RKO (cell line): ENCODE data around the gene SLC15A5.
A peak's percentile ranks its signal among the peaks of the same experiment; 100 is the strongest.

Experiments
- DNase-seq: peaks from one replicate; pipeline ENCODE4 v3.0.0-alpha.2; 2016; ENCODE audit warnings: low spot score

The SLC15A5 gene

GRCh38 chr12:16277585-16277984 is at the start of gene SLC15A5:
SLC15A5 (minus strand) TSS chr12:16277685; CDS start chr12:16277685, 0 bp downstream.
- no peak for DNase-seq

GRCh38 chr12:16325426-16325825 is 47.9 kb upstream of the SLC15A5 start:
- no peak for DNase-seq

DNA sequence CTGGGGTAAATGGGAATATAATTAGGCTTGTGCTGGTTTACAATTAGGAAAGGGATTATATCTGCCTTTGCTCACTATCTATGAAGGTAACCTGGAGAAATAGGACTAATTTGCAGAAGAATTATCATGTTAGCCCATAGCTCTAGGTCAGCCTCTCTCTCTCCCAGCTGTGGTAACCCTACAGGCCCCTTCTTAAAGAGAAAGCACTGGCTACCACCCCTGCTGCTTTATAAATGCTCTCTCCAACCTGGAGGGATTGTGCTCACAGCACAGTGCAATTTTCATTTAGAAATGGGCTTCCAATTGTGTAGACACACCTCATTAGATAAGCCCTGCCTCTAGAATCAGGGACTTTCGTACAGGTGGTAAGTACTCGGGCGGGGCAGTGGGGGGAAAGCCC is 47.3 kb upstream of the SLC15A5 start:
- DNase-seq, result no peak

- DNase-seq, result no peak
Observed at GRCh38 chr12:16324272-16324671, 46.8 kb upstream of the SLC15A5 start.

DNA sequence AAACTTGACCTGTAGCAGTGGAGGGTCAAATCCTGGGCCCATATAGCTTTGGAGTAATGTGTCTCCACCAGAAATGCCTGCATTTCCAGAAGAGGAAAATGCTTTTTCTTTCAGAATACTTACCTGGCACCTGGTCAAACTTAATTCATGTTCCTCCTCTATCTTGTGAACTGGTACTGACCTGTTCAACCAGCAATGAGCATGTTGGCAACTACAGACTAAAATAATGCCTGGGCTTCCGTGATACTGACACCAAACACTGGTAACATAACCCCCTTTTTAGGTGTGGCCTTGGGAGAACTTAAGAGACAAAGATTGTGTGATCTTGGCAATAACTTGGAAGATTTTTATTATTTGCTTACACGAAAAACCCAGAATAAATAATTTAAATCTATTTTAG is 46.2 kb upstream of the SLC15A5 start:
- no peak for DNase-seq

DNA sequence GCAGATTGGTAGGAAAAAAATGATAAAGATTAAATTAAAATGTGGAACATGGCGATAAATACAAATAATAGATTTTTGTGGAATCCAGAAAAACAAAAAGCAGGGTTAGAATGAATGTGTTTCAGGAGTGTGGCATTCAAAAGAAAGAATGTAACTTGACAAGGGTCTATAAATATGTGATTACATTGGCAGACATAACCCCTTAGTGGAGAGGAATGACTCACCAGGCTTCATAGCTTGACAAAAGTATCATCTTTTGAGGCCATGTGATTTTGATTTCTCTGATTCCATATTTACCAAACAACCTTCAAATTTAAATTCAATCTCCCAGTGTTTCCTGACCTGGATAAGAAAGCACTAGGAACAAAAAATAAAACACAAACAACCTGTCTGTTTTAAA is 45.5 kb upstream of the SLC15A5 start:
- DNase-seq, result no peak

- no peak for DNase-seq
Observed at GRCh38 chr12:16310934-16311333, 33.4 kb upstream of the SLC15A5 start.

DNA sequence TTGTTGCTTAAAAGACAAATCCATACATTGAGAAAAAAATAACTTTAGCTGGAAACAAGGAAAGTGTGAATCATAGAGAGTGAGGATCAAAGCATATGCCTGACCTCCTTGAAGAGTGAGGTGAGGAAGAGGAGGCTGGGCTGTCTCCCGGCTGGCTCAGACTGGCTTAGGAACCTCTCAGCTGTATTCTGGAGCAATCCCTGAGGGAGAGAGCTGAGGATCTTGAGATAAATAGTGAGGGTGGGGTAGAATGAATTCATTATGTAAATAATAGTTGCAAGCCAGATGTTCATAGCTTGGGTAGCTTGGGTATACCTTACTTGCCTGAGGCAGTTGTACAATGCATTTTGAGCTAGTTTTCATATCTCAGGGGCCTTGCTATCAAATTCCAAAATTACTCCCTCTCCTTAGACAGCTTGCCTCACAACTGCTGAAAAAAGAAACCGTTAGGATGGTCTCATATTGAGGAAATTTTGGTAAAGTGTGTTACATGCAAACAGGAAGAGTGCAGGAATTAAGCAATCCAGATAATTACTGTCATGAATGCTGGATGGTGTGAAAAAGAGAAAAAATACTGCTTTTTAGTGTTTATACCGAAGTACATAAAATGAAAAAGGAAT is 30.5 kb upstream of the SLC15A5 start:
- DNase-seq, result no peak

DNA sequence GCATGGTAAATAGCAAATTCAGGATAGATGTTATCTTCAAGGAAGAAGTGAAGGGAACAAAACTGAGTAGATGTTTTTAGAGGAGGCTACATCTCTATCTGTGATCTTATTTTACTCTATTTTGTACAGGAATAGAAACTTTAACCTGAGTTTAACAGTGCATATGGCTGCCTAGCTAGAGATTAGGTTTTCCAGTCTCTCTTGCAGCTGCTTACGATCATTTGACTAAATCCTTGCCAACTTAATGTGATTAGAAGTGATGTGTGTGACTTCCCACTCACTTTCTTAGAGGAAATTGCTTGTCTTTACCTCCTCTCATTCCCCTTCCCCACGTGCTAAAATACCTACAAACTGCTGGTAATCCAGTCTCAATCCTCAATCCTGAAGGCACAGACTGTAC is 26.5 kb upstream of the SLC15A5 start:
- no peak for DNase-seq

- no peak for DNase-seq
Observed at GRCh38 chr12:16300736-16301135, 23.3 kb upstream of the SLC15A5 start.

DNA sequence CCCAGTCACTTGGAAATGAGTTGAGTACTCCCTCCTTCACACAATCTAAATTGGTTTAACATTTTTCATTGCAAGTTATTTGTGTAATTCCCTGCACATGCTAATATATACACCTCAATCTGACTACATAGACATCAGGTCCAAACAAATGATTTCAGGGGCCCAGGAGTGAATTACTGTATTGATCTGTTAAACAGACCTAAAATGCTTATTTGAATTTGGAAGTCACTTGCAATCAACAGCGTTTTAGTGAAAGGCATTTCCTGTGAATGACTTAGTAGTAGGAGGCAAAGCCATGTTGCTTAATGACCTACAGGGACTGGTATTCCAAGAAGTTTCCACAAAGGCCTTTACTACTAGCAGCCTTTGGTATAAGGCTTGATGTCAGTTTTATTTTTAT is 22.6 kb upstream of the SLC15A5 start:
- DNase-seq, result no peak

DNA sequence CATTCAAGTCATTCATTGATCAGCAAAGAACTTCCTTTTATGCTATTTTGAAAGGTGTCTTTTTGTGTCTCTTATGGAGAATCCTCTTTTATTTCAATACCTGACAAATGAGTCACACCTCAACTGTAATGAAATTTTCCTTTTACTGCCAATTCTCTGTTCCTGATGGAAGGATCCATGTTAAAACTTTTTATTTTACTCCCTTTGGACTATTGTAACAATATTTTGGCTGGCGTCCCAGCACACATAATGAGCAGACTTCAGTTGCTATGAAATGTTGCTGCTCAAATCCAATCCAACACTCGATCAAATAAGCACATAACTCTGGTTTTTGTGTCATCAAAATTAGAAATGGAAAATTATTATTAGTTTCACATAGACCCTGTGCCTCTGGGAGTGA is 21.9 kb upstream of the SLC15A5 start:
- no peak for DNase-seq

DNA sequence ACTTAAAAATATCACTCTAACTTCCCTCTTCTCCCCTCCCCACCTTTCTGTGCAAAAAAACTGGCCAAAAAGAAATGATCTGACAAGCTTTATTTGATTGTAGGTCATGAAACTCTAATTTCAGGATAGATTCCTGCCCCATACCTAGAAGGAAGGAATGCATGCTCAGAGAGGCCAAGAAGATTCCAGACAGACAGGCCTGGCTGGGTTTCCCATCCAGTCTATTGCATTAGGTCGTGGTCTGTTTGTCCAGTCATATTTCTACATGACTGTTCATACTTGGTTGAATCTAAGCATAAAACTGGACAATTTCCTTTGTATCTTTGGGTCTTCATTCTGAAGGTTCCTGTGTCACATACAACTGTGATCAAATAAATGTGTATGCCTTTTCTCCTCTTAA is 20.0 kb upstream of the SLC15A5 start:
- no peak for DNase-seq

DNA sequence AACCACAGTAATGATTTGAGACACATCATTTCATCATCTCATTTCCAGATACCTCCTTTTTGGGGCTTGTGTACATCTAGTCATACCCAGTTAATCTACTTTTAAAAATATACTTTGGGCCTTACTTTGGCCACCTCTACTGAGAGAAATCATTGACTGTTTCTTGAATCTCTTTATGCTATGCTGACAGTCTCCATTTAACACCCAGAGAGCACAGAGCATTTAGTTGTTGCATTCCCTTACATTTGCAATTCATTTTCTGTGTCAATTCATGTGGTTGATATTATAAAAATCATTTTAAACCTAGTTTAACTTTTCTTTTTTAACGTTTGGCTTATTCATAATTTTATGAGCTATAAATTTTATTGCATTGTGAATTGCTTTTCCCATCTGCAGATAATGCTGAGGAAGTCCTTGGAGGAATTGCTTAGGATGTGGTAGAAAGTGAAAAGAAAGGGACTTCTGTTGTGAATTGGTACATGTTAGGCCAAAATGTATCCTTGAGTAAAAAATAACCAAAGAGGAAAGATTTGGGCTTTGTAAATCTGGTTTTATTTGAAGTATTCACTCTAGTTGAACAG is 17.0 kb upstream of the SLC15A5 start:
- no peak for DNase-seq

- DNase-seq, result no peak
Observed at GRCh38 chr12:16291032-16291431, 13.5 kb upstream of the SLC15A5 start.

- DNase-seq, result no peak
Observed at GRCh38 chr12:16285586-16285985, 8.1 kb upstream of the SLC15A5 start.

- DNase-seq, result no peak
Observed at GRCh38 chr12:16282978-16283377, 5.5 kb upstream of the SLC15A5 start.

- no peak for DNase-seq
Observed at GRCh38 chr12:16282081-16282480, 4.6 kb upstream of the SLC15A5 start.

DNA sequence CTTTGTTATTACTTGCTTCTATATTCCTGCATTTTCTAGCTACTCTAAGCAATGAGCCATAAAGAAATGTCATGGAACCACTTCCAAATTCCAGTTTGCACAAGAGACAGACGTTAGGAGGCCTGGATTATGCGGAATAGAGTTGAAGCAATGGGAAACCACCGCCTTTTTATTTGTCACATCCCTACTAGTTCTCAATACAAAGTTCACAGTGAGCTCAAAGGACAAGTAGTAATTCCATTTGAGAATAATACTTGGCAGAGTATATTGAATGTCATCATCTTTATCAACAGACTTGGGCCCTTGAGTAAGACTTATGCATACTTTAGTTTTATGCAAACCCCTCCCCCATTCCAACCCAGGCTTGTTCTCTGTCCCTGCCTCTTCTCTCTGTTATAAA is 3.7 kb upstream of the SLC15A5 start:
- no peak for DNase-seq

- peak; percentile 69 for DNase-seq
Observed at GRCh38 chr12:16272222-16272621, 5.3 kb downstream of the SLC15A5 start.

DNA sequence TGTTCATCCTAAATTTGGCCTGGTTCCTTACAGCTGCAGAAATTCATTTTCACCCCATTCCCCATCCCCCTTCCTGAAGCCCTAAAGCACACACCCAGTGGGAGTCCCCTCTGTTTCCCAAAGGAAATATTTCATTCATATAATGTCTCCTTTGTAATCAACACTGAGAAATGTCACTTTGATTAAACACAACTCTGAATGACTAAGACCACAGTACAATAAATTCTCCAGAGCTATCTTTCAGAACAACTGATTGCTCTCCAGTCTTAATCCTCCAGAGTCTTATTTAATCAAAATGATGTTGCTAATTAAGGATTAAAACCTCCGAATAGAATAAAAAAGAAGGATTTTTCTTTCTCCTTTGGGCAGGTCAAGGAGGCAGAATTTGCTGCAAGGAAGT is 6.4 kb downstream of the SLC15A5 start:
- no peak for DNase-seq

DNA sequence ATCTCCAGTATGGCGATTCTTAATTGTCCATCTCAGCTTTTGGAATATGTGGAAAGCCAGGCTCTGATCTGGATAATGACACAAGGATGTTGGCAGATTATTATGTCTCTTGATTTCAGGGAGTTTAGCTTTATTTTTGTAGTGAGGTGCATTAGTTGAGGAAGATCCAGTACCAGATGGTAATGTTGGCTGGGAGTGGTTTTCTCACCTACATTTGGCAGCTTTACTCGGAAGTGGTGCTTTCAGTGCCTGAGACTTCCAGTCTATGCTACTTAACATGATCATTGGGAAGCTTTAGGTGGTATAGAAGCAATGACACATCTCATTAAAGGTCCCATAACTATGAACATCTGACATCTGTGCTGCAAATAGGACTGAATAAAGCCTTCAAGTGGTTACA is 7.5 kb downstream of the SLC15A5 start:
- no peak for DNase-seq

DNA sequence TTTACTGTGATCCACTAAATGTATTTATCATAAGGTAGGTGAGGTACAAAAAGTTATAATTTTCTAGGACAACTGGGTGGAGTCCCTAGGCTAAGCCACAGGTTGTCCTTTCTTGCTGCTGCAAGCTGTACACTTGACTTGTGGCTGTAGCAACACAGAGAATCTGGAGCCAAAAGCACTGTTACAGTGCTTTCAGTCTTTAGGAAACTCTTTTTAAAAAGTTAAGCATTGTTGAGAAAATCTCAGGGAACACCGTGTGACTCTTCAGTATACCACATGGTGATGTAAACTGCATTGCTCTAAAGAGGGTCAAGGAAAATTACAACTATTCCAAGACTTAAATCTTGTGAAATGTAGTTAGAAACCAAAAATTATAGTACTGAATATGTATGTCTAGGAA is 11.4 kb downstream of the SLC15A5 start:
- no peak for DNase-seq

DNA sequence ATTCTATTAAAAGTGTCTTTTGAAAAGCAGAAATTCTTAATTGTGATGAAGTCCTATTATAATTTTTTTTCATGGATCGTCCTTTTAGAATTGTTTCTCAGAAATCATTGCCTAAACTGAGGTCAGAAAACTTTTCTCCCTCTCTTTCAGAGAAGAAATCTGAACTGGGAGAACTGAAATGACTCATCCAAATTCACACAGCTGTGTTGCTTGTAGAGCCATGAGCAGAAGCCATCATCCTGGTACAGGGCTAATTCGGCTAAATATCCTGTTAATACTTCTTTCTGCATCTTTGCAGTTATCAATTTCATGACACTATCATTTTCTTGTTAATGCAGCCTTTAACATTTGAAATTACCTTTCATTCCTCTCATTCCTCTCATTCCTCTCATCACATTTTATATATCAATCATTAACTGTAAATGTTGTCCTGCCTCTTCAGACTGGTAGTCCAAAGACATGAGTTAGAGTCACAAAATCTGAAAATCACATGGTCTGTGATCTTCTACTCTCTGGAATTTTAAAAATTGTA is 15.5 kb downstream of the SLC15A5 start:
- DNase-seq, result no peak
